ENCODE data around the gene VRK3.
"Not testable (repeated sequence)": the region's sequence is repeated elsewhere in the genome, so short reads cannot be mapped to it uniquely, and the experiment has no call there.

The VRK3 gene

DNA sequence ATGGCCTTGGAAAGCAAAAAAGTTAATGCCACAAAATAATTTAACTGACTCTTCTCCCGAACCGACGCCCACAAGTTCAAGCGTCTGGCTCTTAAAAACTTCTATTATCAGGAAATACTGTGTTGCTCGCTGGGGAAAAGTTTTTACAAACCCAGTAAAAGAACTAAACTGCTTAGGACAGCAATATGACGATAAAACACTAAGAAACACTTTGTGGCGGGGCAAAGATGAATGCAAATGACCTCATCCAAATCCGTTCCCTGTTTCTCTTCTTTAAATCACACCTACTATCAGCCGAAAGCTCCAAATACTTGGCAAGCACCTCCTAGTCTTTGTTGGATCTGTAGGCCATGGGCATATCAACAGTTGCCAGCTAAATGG, 69.1 kb downstream of the VRK3 start:
- DNase-seq (ENCODE audit: low spot score) = no peak

DNA sequence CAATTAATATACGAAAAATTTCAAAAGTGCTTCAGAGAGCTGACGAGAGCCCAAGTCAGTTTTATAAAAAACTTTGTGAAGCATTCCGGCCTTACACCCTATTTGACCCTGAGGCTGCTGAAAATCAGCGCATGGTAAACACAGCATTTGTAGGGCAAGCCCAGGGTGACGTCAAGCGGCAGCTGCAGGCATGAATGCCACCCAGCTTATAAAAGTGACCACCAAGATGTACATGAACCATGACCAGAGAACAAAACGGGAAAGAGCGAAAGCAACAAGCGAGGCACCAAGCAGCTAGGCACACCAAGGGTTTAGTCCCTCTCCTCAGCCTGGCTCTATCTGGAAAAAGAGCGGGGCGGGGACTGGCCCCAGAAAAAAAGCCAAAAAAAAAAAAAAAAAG, 70.2 kb downstream of the VRK3 start:
- no peak for DNase-seq (ENCODE audit: low spot score)

DNA sequence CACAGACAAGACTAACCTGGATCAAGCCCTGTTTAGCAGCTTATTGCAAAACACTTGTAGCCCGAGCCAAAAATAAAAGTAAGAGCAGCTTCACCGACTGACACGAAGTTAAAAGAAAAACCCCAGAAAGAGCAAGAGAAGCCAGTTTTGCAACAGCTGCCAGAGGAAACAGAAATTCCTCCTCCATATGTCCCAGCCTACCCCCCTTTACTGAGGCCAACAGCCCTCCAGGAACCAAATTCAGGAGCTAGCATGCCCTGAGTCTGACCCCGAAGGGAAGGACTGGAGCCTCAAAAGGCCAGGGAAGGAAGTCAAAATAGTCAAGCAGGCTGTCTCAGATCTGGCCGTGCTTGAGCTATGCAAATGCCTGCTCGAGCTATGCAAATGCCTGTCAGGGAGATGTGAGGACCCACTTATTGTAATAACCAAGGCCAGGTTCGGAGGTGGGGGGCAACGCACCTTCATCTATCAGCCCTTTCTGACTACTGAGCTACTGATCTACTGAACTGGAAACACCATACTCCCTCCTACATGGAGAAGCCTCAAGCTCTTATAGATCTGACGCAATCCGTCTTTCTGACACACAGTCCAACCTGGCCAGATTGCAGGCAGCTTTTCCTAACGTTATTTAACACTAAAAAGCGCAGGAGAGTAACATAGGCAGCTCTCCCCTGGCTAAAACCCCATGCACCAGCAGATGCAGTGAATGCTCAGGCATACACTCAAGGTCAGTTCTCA, 70.9 kb downstream of the VRK3 start:
- DNase-seq (ENCODE audit: low spot score) = no peak

DNA sequence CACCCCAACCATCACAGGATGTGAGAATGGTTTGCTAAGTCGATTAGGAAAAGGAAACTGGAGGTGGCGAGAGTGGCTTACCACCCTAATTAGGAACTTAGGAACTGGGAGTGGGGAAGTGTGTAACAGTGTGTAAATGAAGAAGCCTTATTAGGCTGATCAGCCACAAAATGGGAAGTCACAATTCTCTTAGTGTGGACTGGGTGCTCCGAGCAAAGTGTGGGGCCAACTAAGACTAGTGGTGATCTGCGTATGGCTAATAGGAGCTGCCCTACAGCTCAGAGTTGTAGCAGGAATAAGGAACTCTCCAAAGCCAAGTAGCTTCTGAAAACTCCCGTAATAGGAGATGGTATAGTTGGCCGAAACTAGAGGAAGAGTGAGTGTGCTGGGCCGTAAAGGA, 71.8 kb downstream of the VRK3 start:
- no peak for DNase-seq (ENCODE audit: low spot score)

DNA sequence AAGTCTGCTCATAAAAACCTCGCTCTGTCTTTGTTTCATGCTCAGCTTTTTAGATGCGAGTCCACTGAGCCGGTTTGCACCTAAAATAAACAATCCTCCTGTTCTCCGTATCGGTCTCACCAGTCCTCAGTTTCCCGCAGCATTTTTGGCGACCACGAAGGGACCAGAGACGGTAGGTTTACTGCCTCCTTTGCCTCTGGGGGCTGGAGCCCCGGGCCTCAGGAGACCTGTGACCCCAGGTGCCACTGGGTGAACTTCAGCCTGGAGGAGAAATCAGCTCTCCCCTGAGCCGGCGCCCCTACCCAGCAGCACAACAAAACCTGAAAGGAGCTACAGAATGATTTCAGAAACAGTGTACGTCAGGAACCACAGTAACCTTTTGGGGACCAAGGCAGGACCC, 72.3 kb downstream of the VRK3 start:
- no peak for DNase-seq (ENCODE audit: low spot score)

DNA sequence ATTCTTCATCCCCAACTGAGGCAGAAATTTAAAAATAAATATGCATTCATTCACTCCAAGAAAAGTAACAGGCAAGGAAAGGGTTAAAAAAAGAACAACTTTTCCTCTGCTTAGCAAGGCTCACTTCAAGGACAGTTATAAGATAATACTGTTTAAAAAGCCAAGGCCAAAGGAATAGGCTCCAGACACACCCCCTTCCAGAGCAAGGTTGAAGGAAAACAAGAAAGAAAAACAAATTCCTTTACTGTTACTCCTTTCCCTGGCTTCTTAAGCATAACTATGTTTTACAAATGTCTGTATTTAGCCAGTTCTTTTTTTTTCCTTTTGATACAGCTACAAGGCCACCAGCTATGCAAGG, 72.7 kb downstream of the VRK3 start:
- no peak for DNase-seq (ENCODE audit: low spot score)

DNA sequence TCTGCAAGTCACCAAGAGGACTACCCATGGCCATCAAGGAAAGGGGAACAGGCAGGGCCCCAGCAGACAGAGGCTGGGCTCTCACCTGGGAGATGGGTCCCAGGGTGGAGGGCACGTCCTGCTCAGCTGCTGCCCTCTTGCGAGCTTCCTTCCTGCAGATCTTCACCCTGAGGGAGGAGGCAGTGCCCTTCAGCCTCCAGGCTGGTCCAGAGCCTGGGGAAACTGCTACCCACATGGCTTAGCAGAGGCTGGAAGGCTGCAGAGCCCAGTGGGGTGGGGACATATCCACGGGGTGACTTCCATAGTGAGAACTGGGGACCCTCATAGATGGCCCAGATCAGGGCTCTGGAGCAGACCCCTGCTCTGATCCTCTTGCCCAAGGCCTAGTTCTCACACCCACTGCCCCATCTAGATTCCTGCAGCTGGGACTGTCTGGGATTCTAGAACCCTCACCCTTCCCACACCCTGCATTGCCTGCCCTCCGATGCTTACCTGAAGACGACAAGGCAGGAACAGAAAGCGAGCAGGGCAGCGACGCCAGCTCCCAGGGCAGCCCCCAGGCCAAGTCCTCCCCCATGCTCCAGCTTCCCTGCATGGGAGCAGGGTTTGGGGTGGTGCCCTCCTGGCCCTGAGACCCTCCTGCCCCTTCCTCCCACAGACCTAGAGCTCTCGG, 73.2 kb downstream of the VRK3 start:
- DNase-seq (ENCODE audit: low spot score) = no peak

DNA sequence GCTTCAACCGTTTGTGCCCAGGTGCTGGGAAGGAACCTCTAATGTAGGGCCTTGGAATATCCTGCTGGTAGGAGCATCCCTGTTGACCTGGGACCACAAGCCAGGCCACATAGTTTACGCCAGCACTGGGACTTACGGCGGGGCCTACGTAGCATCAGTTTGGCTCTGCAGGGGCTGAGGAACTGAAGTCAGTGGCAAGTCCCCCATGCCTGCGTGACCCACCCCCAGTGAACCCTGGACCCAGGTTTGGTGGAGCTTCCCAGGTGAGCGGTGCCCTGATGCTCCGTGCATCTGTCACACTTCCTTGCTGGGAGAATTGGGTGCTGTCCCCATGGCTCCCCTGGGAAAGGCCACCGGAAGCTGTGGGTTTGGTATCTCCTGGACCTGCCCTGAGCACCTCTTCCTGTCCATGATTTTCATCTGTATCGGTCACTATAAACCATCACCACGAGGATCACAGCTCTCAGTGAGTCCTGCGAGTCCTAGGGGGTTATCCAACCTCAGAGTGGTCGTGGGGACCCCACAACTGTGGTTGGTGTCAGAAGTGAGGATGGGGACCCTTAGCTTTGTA, 74.1 kb downstream of the VRK3 start:
- DNase-seq (ENCODE audit: low spot score) = no peak

DNA sequence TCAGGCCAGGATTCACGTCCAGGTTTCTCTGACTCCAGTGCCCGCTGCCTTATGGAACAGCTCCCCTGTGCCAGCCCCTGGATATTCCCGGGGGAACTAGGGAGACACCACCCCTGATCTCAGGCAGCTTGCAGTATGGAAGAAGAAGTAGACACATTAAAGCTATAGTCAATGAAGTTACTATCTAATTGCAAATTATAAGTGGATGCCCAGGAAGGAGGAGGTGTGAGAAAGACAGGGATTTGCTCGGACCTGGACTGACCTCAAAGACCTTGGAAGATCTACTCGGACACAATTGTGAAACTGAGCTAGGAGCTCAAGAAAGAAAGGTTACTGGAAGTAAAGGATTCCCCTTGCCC, 74.6 kb downstream of the VRK3 start:
- no peak for DNase-seq (ENCODE audit: low spot score)

DNA sequence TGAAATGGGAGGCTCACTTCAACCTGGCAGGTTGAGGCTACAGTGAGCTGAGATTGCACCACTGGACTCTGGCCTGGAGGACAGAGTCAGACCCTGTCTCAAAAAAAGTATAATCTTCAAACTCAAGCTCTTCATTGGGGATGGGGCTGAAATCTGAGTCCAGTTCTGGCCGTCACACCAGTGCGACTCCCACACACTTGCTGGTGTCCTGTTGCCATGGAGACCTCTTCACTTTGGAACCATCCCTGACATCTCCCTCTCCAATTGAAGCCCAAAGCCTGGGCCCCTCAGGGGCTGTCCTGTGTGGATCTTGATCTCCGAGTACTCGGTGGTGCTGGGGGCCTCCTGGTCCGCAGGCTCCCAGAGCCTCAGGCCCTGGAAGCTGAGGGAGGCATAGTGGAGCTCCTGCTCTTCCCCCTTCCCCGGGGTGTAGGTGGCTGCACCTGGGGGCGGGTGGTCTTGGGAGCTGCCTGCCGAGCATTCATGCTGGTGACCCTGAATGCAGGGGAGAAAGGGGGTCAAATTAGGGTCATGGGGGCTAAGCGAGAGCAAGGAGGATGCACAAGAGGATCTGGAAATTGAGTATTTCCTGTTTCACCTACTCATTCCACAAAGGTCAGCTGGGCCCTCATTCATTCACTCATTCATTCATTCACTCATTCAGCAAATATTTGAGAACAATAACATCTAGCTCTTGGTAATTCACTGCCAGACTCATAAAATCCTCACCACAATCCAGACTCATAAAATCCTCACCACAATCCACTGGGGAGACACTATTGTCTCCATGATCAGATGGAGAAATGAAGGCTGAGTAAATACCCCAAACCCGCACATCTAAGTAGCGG, 75.2 kb downstream of the VRK3 start:
- DNase-seq (ENCODE audit: low spot score) = no peak

DNA sequence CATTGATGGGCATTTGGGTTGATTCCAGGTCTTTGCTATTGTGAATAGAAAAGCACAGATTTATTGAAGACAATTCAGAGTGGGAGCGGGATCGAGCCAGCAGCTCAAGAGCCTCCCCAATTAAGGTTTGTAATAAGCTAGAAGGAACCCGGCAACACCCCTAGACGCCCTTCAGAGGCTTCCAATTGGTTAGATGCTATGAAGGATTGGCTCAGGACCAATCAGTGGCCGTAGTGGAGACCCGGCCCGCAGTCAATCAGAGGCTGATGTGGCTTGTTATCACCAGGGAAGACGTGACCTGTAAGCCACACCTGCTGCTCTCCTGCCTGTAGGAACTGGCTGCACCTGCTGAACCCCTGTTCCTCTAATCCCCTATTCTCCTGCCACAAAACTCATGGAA, 78.8 kb downstream of the VRK3 start:
- no peak for DNase-seq (ENCODE audit: low spot score)

DNA sequence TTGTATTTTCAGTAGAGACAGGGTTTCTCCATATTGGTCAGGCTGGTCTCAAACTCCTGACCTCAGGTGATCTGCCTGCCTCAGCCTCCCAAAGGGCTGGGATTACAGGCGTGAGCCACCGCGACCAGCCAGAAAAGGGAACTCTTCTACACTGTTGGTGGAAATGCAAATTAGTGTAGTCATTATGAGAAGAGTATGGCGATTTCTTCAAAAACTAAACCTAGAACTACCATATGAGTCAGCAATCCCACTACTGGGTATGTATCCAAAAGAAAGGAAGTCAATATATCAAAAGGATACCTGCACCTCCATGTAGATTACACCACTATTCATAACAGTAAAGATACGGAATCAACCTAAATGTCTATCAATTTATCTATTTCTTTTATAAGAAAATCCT, 80.6 kb downstream of the VRK3 start:
- DNase-seq (ENCODE audit: low spot score) = not testable (repeated sequence)

DNA sequence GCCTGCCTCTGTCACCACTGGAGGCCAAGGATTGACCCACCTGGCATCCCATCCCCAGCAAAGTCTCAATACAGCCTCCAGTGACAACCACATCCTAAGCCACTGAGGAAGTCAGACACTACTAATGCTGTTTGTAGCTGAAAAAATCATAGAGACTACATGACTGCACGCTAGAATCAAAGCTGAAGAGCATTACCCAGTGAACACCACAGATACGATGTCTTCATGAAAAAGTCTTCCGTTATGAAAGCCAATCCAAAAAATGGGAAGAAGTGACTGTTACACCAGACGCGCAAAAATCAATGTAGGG, 84.7 kb downstream of the VRK3 start:
- no peak for DNase-seq (ENCODE audit: low spot score)

DNA sequence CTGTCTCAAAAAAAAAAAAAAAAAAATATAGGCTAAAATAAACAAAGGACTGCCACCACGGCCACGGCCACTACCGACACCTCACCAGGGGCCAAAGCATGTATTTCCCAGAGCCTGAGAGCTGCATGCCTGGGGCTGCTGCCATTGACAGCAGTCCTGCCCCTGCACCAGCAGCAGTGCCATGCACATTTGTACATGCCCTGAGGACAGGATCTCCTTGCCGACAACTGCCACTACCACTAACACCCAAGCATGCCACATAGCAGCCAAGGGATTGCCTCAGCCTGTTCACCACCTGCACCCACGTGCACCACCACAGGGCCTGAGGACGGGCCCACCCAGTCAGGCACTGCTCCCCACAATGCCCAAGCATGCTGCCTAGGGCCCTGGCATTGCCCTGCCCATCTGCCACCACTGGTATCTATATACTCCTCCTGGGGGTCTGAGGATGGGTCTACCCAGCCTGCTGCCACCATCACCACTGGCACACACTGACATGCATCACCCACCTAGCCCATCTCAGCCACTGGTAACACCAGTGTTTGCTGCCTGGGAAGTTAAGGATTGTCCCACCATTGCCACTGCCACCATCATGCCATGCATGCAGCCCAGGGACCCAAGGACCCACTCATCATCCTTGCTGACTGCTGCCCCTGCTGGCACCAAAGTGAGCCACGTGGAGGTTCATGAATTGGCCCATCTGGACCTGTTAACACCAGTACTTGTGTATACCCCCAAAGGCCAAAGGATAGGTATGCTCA, 85.3 kb downstream of the VRK3 start:
- DNase-seq (ENCODE audit: low spot score) = no peak

DNA sequence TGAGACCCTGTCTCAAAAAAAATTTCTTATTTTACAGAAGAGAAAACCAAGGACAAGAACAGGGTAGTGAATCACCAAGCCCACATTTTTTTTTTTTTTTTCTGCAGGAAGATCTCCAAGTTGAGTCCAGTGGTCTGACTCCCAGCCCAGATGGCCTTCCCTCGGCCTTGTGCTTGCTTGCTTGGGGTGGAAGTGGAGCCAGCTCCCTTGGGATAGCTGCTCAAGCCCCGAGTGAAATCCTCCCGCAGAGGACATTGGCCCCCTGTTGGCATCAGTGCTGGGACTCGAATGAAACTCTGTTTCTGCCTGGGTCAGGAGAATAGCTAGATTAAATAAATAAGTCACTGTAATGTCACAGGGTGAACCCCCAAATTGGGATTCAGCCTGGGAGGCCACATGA, 86.5 kb downstream of the VRK3 start:
- no peak for DNase-seq (ENCODE audit: low spot score)

DNA sequence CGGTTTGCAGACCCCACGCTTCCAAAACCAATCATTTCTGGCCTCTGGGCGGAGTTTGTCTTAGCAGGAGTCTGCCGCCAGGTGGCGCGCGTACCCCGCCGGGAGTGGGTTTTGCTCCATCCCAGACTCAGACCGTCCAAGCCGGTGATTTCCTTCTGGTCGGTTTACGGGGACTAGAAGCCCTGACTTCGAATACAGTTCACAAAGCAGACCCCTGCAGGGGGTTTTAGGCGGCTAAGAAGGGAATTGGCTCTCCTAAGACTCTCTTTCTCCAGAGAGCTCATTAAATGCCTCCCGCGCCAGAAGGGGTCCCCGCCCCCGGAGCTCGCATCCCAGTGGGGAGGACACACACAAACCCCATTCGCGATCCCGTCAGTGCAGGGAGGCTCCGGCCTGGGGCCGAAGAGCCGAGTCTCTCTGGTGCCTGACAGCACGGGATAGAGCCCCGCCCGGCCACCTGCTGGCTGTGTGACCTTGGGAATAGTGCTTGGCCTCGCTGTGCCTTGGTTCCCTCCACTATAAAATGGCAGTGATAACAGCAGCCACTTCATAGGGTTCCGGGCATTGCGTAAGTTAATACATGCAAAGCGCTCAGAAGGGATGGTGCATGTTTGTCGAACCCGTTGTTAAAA, 87.3 kb downstream of the VRK3 start:
- peak; percentile 80 for DNase-seq (ENCODE audit: low spot score)

DNA sequence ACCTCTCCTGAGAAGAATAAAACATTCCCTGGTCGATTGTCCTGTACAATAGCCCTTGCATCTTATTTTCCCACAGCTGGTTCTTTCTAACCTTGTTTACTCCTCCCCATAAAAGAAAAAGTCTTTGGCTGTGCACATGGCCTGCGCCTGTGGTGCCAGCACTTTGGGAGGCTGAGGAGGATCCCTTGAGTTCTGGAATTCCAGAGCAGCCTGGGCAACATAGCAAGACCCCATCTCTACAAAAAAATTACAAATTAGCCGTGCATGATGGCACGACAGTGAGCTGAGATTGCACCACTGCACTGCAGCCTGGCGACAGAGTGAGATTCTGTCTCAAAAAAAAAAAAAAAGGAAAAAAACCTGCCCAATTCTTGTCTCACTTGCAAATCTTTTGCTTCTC, 88.6 kb downstream of the VRK3 start:
- DNase-seq (ENCODE audit: low spot score) = no peak

DNA sequence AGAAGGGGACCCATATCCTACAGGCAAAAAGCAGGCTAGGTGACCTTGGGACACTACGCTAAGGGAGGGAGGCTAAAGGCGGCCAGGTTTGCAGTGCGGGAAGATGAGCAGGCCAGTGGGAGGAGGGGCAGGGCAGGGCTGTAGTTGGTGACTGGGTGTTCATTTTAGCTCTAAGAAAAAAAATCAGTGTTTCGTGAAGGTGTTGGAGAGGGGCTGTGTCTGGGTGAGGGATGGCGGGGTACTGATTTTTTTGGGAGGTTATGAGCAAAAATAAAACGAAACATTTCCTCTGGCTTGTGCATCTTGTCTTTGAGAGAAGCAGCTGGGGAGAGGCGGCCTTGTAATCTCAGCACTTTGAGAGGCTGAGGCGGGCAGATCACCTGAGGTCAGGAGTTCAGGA, 91.5 kb downstream of the VRK3 start:
- no peak for DNase-seq (ENCODE audit: low spot score)

DNA sequence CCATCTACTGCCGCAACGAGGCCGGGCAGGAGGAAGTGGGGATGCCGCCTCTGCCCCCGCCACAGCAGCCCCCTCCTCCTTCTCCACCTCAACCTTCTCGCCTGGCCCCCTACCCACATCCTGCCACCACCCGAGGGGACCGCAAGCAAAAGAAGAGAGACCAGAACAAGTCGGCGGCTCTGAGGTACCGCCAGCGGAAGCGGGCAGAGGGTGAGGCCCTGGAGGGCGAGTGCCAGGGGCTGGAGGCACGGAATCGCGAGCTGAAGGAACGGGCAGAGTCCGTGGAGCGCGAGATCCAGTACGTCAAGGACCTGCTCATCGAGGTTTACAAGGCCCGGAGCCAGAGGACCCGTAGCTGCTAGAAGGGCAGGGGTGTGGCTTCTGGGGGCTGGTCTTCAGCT, 92.4 kb downstream of the VRK3 start:
- no peak for DNase-seq (ENCODE audit: low spot score)

DNA sequence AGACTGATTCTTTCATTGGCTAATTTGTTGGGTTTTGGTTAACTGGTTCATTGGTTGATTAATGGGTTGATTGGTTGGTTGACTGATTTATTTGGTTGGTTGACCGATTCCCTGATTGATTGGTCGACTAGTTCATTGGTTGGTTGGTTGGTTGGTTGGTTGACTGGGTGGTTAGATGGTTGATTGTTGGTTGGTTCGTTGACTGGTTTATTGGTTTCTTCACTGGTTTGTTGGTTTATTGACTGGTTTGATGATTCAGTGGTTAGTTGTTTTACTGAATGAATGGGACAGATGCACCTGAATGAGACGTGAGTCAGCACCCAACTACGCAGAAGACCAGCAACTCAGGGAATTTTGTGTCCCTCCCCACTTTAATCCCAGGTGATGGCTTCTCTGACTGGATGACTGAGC, 93.1 kb downstream of the VRK3 start:
- no peak for DNase-seq (ENCODE audit: low spot score)

DNA sequence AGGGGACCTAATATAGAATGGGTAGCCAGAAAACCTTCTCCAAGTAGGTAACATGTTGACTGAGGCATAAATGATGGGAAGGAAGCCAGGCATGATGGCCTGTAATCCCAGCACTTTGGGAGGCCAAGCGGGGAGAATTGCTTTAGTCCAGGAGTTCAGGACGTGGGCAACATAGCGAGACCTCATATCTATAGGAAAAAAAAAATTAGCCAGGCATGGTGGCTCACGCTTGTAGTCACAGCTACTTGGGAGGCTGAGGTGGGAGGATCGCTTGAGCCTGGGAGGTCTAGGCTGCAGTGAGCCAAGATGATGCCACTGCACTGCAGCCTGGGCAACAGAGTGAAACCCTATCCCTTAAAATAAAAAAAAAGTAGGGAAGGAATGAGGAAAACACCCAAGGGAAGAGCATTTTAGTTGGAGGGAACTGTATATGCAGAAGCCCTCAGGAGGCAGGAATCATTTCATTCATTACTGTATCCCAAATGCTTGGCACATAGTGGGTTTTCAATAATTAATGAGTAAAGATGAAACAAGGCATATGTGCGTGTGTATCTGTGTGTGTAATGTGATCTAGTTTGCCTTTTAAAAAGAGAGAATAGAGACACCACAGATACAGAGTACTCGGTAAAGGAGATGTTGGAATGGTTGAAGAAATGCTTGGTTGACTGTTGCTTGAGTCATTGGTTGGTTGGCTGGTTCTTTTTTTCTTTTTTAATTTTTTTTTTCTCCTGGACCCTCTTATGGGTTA, 93.7 kb downstream of the VRK3 start:
- no peak for DNase-seq (ENCODE audit: low spot score)
